HL-60 (cell line): Measurements from ENCODE around the gene ABHD8.

Experiments
- CTCF ChIP-seq: IDR thresholded peaks from one replicate; pipeline ENCODE4 v1.5.1; 2011; ENCODE audit warnings: low read length, control low read depth, inconsistent platforms; ENCODE audit not compliant: insufficient read depth
- POLR2AphosphoS5 ChIP-seq: IDR thresholded peaks from 2 replicates; pipeline ENCODE4 v1.6.1; 2012; ENCODE audit warnings: low read depth
- REST ChIP-seq: IDR thresholded peaks from 2 replicates; pipeline ENCODE4 v1.6.1; 2012; ENCODE audit warnings: low read depth; ENCODE audit not compliant: insufficient replicate concordance
- SPI1 ChIP-seq: IDR thresholded peaks from 2 replicates; pipeline ENCODE4 v1.6.1; 2012; ENCODE audit warnings: low read depth, mild to moderate bottlenecking, borderline replicate concordance

- TF ChIP-seq CTCF (no peak), SPI1 (no peak), POLR2AphosphoS5 (no peak), REST (no peak)
These were observed 39.2 kb downstream of the ABHD8 start for GRCh38 chr19:17263712-17264640.
